SU-DHL-6 (cell line): ENCODE results near the gene DNAAF1.

Experiments used
- CTCF ChIP-seq: fragments of 200-600 bp; sonication (generic); IDR thresholded peaks from one replicate; pipeline ENCODE4 v1.5.1; 2017; ENCODE audit warnings: antibody characterized with exemption, mild to moderate bottlenecking, low read length, moderate library complexity; ENCODE audit not compliant: insufficient read depth, poor library complexity, severe bottlenecking
- EZH2phosphoT487 ChIP-seq: fragments of 200-600 bp; sonication (generic), shearing (Covaris generic); conservative IDR thresholded peaks from 2 replicates; pipeline ENCODE4 v1.6.1; 2018; ENCODE audit warnings: mild to moderate bottlenecking, antibody characterized with exemption, low read length, moderate library complexity, mixed read lengths

DNA sequence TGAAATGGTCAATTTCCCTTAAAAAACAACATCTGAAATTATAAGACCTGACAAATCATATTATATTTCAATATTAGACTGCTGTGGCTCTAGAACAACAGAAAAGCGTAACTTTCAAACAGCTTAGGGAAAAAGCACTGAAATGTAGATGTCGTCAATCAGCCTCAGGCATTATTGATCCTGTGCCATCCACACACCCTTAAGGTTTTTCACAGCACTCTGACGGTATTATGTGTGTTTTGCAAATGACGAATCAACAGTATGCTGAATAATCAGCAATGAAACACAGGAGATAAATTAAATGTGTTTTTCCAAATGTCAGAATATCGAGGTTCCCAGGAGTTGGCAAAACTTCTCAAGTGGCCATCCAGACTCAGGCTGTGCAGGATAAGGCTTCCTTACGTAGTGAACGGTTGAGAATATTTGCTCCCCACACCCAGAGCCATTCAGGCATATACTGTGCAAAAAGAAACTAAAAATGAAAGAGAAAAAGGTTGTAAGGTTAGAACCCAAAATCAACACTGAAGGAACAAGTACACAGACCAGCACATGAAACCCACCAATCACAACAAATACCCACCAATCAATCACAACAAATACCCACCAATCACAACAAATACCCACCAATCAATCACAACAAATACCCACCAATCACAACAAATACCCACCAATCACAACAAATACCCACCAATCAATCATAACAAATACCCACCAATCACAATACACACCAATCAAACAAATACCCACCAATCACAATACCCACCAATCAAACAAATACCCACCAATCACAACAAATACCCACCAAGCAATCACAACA, 20.6 kb upstream of the DNAAF1 start:
- TF ChIP-seq CTCF (no peak), EZH2phosphoT487 (no peak)
